CD4-positive, alpha-beta T cell (primary cell): ENCODE measurements around the gene SDHA. TPM values are rescaled to one million over a fixed set of nuclear protein-coding genes. Genes with fewer than 3 reads are reported as not detected.
"Not testable (repeated sequence)": the region's sequence is repeated elsewhere in the genome, so short reads cannot be mapped to it uniquely, and the experiment has no call there.

ENCODE experiments used
- ATAC-seq: fragments of 200-7000 bp; cut with Tn5 transposase; one replicate; pipeline ENCODE4 v1.10.0; 2022; ENCODE audit warnings: mild to moderate bottlenecking; ENCODE audit not compliant: poor library complexity
- CTCF ChIA-PET: fragments of 350-600 bp; sonication (Branson Sonifier 250); formaldehyde crosslinking; loops from one replicate; lab custom pipeline; 2021; ENCODE audit warnings: antibody characterized with exemption, inconsistent platforms; lab: Charles Lee
- POLR2A ChIA-PET: fragments of 350-600 bp; sonication (Branson Sonifier 250); formaldehyde crosslinking; loops from one replicate; lab custom pipeline; 2021; ENCODE audit warnings: antibody characterized with exemption, inconsistent platforms; lab: Charles Lee
- DNase-seq, 14 experiments: peaks; one replicate each; pipeline ENCODE4 v3.0.0-alpha.2; 2013 to 2020; ENCODE audit warnings: mixed read lengths in 2 of 14
- H3K27ac ChIP-seq, 2 donors: one replicate each; pipeline versions ENCODE4 v1.5.1 to v1.7.0; 2013; ENCODE audit warnings: low read length in 2 of 2, low read depth in 1 of 2, mild to moderate bottlenecking in 1 of 2
- H3K27me3 ChIP-seq, 2 experiments: 1 replicate in 1 of 2; 2 replicates in 1 of 2; pipeline versions ENCODE4 v1.6.1 to v1.7.0; 2013; ENCODE audit warnings: low read length in 2 of 2, control low read depth in 1 of 2, mild to moderate bottlenecking in 1 of 2, moderate library complexity in 1 of 2; ENCODE audit not compliant: insufficient read depth in 2 of 2, control insufficient read depth in 1 of 2
- H3K36me3 ChIP-seq: one replicate; pipeline ENCODE4 v1.6.1; 2013; ENCODE audit warnings: low read length, control low read depth; ENCODE audit not compliant: insufficient read depth
- H3K4me1 ChIP-seq: one replicate; pipeline ENCODE4 v1.6.1; 2013; ENCODE audit warnings: low read length, control low read depth; ENCODE audit not compliant: insufficient read depth
- H3K4me3 ChIP-seq: one replicate; pipeline ENCODE4 v1.5.1; 2013; ENCODE audit warnings: mild to moderate bottlenecking, low read length, moderate library complexity
- H3K9me3 ChIP-seq, 2 experiments: 1 replicate in 1 of 2; 2 replicates in 1 of 2; pipeline versions ENCODE4 v1.6.1 to v1.7.0; 2013; ENCODE audit warnings: low read length in 2 of 2, mild to moderate bottlenecking in 2 of 2, control low read depth in 1 of 2, moderate library complexity in 1 of 2; ENCODE audit not compliant: control insufficient read depth in 1 of 2, insufficient read depth in 1 of 2
- H3K27ac Mint-ChIP-seq: one replicate; pipeline ENCODE4 v1.8.0; 2020; ENCODE audit warnings: mixed read lengths
- H3K27me3 Mint-ChIP-seq: one replicate; pipeline ENCODE4 v1.8.0; 2021; ENCODE audit warnings: mixed read lengths
- H3K36me3 Mint-ChIP-seq: one replicate; pipeline ENCODE4 v1.8.0; 2021; ENCODE audit warnings: low read depth, mixed read lengths
- H3K4me1 Mint-ChIP-seq: one replicate; pipeline ENCODE4 v1.8.0; 2021; ENCODE audit warnings: low read depth, mixed read lengths
- H3K4me3 Mint-ChIP-seq: one replicate; pipeline ENCODE4 v1.8.0; 2020; ENCODE audit warnings: mild to moderate bottlenecking, mixed read lengths
- H3K9me3 Mint-ChIP-seq: one replicate; pipeline ENCODE4 v1.8.0; 2020; ENCODE audit warnings: mixed read lengths
- intact Hi-C, 2 experiments: fragments of 100-400 bp; cut with DNase I in 1 of 2; cut with micrococcal nuclease in 1 of 2; formaldehyde crosslinking; loops; one replicate each; pipeline versions ENCODE4 v1.15.1 to v1.9.0; 2023 to 2025; cut with DNase I, micrococcal nuclease
- total RNA-seq, 174 experiments: library from RNA in 2 of 174; stranded (reverse) in 2 of 174; gene quantifications; one replicate each; pipeline ENCODE4 v1.2.3 and lab custom pipeline; 2021 to 2026
- TF ChIP-seq, protein P1 (sequence below): fragments of 200-600 bp; IDR thresholded peaks from one replicate; pipeline ENCODE4 v1.8.0; 2022; ENCODE audit warnings: antibody characterized with exemption, mild to moderate bottlenecking

The SDHA gene
- total RNA-seq, 2 experiments from 2014 or later, result 244 to 245 TPM

DNA sequence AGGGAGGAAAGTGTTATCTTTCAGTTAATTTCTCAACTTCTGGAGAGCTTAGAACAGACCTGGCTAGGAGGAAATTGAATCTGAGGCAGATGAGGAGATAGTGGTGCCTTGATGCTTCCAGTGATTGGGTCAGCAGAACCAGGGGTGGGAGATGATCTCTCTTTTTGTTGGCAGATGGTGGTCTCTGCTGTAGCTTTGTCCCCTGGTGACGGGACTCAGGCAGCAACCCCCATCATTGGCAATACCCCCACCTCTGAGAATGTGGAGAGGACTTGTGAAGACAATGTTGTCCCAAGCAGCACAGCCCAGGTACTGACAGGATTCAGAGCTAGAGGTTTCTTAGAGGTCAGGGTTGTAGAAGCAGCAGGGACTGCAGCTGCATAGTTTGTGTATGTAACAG, 49.6 kb downstream of the SDHA start:
- ATAC-seq, result no peak
- H3K4me3 ChIP-seq, result no peak overlapping the region
- TF ChIP-seq, protein P1, sequence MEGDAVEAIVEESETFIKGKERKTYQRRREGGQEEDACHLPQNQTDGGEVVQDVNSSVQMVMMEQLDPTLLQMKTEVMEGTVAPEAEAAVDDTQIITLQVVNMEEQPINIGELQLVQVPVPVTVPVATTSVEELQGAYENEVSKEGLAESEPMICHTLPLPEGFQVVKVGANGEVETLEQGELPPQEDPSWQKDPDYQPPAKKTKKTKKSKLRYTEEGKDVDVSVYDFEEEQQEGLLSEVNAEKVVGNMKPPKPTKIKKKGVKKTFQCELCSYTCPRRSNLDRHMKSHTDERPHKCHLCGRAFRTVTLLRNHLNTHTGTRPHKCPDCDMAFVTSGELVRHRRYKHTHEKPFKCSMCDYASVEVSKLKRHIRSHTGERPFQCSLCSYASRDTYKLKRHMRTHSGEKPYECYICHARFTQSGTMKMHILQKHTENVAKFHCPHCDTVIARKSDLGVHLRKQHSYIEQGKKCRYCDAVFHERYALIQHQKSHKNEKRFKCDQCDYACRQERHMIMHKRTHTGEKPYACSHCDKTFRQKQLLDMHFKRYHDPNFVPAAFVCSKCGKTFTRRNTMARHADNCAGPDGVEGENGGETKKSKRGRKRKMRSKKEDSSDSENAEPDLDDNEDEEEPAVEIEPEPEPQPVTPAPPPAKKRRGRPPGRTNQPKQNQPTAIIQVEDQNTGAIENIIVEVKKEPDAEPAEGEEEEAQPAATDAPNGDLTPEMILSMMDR, result no peak
- peaks cover 47% of the 10 kb centered on the region for H3K36me3 Mint-ChIP-seq
- no peaks in the 10 kb centered on the region for H3K9me3 ChIP-seq
- intact Hi-C loops, result no loop called here
- DNase-seq, result no peak
- ChIA-PET CTCF (no interaction called here), POLR2A (interaction anchor here (1.2 kb wide), 1 partner anchor 49 kb away, joined by 3 read pairs; the partner anchor contains the start of genes CCDC127 and SDHA)
- H3K36me3 ChIP-seq, result peaks cover 17% of the 10 kb centered on the region
- no peak overlapping the region for H3K27ac ChIP-seq
- H3K4me1 Mint-ChIP-seq, result peaks cover 12% of the 10 kb centered on the region
- peak overlapping the region; percentile 51 for H3K4me3 Mint-ChIP-seq
- peak overlapping the region; percentile 3 for H3K27ac Mint-ChIP-seq
- peaks cover 13% of the 10 kb centered on the region for H3K4me1 ChIP-seq
- H3K27me3 Mint-ChIP-seq, result no peaks in the 10 kb centered on the region
- no peaks in the 10 kb centered on the region for H3K27me3 ChIP-seq
- H3K9me3 Mint-ChIP-seq, result no peaks in the 10 kb centered on the region

DNA sequence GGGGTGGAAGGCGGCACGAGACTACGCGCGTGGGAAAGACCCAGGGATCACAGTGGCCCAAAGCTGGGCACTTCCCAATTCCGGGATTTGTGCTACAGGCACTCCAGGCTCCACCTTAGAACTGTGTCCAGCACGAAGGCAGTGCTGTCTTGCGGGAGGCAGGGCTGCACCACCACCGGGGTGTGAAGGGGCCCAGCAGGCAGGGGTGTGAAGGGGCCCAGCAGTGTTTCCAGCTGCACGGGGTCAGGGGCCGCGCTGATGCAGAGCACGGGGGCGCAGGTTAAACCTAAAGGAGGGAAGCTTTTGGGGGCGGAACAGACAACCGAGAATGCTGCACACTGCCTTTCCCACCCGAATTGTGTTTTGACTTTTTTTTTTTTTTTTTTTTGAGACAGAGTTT, 52.2 kb downstream of the SDHA start:
- Histone ChIP-seq H3K27ac (no peak overlapping the region), H3K36me3 (peaks cover 15% of the 10 kb centered on the region), H3K9me3 (no peaks in the 10 kb centered on the region), H3K4me3 (peak overlapping the region; percentile 78), H3K4me1 (peaks cover 22% of the 10 kb centered on the region), H3K27me3 (no peaks in the 10 kb centered on the region)
- H3K4me3 Mint-ChIP-seq, result peak overlapping the region; percentile 82
- peaks cover 37% of the 10 kb centered on the region for H3K4me1 Mint-ChIP-seq
- TF ChIP-seq, protein P1, result no peak
- peak overlapping the region; percentile 87 for H3K27ac Mint-ChIP-seq
- H3K36me3 Mint-ChIP-seq, result peaks cover 51% of the 10 kb centered on the region
- ATAC-seq (no peak), DNase-seq (peak in 1 of 14 experiments; percentile 32)
- CTCF ChIA-PET, result interaction anchor here (1.6 kb wide), 1 partner anchor 52 kb away, joined by 6 read pairs; the partner anchor contains the start of genes CCDC127 and SDHA
- POLR2A ChIA-PET, result interaction anchor here (1.4 to 2.1 kb wide), 3 partner anchors 51 to 173 kb away, joined by 3 to 49 read pairs (median 7); partner anchors contain the start of genes CCDC127, EXOC3 and SDHA
- H3K9me3 Mint-ChIP-seq, result no peaks in the 10 kb centered on the region
- intact Hi-C loops, result loop anchor here in 1 of 2 experiments (5.0 kb wide), 2 partner anchors 172 to 202 kb away; partner anchors contain the start of gene EXOC3
- no peaks in the 10 kb centered on the region for H3K27me3 Mint-ChIP-seq

DNA sequence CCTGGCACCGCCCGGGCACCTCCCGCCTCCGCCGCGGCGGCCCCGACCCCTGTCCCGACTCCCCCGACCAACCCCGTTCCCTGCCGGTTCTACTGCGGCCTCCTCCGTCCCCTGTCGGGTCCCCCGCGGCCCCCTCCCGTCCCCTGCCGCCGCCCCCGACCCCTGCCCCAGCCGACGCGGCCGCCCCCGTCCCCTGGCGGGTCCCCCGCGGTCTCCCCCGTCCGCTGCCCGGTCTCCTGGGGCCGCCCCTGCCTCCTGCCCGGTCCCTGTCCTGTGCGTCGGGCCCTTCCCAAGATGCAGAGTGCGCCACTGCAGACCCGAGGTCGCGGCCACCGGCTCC, 53.7 kb downstream of the SDHA start:
- H3K27me3 ChIP-seq, ATAC-seq, H3K9me3 Mint-ChIP-seq, H3K27me3 Mint-ChIP-seq, H3K9me3 ChIP-seq, DNase-seq: not testable (repeated sequence)
- H3K36me3 Mint-ChIP-seq, result peaks cover 54% of the 10 kb centered on the region
- peak overlapping the region; percentile 91 for H3K4me3 Mint-ChIP-seq
- intact Hi-C loops, result loop anchor here (1.0 to 5.0 kb wide), 4 partner anchors 53 to 201 kb away; partner anchors contain the start of genes CCDC127 (in 1 of the 2), EXOC3 (in 1 of the 2) and SDHA (in 1 of the 2)
- peaks cover 42% of the 10 kb centered on the region for H3K4me1 Mint-ChIP-seq
- peak overlapping the region; percentile 87 for H3K27ac Mint-ChIP-seq
- CTCF ChIA-PET, result interaction anchor here (1.6 kb wide), 1 partner anchor 54 kb away, joined by 6 read pairs; the partner anchor contains the start of genes CCDC127 and SDHA
- peak overlapping the region; percentile 78 for H3K4me3 ChIP-seq
- POLR2A ChIA-PET, result interaction anchor here (0.6 to 2.1 kb wide), 9 partner anchors 9 to 175 kb away, joined by 3 to 49 read pairs (median 3); partner anchors contain the start of genes CCDC127, EXOC3 and SDHA
- H3K27ac ChIP-seq, result peak overlapping the region in 1 of 2 donors; percentile 53
- peaks cover 22% of the 10 kb centered on the region for H3K4me1 ChIP-seq
- H3K36me3 ChIP-seq, result peaks cover 24% of the 10 kb centered on the region

DNA sequence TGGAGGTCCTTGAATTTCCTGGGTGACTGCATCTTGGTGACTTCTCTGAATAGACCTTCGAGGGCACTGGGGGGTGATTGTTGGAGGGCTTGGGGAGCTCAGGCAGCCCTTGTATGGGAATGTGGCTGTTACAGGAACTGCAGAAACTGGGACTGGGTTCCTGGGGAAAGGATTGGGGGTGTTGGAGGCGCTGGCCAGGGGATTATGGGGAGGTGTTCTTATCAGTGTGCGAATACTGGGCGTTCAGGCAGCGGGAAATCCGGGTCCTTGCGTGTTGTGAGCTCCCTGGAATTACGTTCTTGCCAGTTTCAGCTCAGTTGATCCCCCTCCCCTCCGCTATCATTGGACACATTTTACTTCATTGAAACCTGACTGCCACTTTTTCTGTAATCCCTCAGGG, 55.0 kb downstream of the SDHA start:
- Mint-ChIP-seq H3K4me3 (peak overlapping the region; percentile 91), H3K36me3 (peaks cover 44% of the 10 kb centered on the region), H3K4me1 (peaks cover 42% of the 10 kb centered on the region), H3K27ac (peak overlapping the region; percentile 72)
- H3K27me3 ChIP-seq, H3K9me3 Mint-ChIP-seq, DNase-seq, H3K9me3 ChIP-seq, POLR2A ChIA-PET, H3K4me3 ChIP-seq, H3K27me3 Mint-ChIP-seq, ATAC-seq, CTCF ChIA-PET, H3K27ac ChIP-seq: not testable (repeated sequence)
- H3K4me1 ChIP-seq, result peaks cover 22% of the 10 kb centered on the region
- peaks cover 25% of the 10 kb centered on the region for H3K36me3 ChIP-seq
- intact Hi-C loops, result loop anchor here in 1 of 2 experiments (5.0 kb wide), 2 partner anchors 169 to 199 kb away; partner anchors contain the start of gene EXOC3

- Histone ChIP-seq H3K36me3 (peaks cover 25% of the 10 kb centered on the region), H3K4me1 (peaks cover 22% of the 10 kb centered on the region)
- Mint-ChIP-seq H3K36me3 (peaks cover 44% of the 10 kb centered on the region), H3K27ac (peak overlapping the region; percentile 72), H3K4me3 (peak overlapping the region; percentile 91), H3K4me1 (peaks cover 42% of the 10 kb centered on the region)
- H3K27me3 Mint-ChIP-seq, CTCF ChIA-PET, H3K4me3 ChIP-seq, H3K27me3 ChIP-seq, DNase-seq, H3K9me3 ChIP-seq, H3K9me3 Mint-ChIP-seq, H3K27ac ChIP-seq, ATAC-seq, POLR2A ChIA-PET: not testable (repeated sequence)
- intact Hi-C loops, result loop anchor here in 1 of 2 experiments (5.0 kb wide), 2 partner anchors 169 to 199 kb away; partner anchors contain the start of gene EXOC3
Observed at GRCh38 chr5:273491-273890, 55.4 kb downstream of the SDHA start.
